Measurements from ENCODE around the gene UBLCP1. TPM values are rescaled to one million over a fixed set of nuclear protein-coding genes. Genes with fewer than 3 reads are reported as not detected.
A peak's percentile ranks its signal among the peaks of the same experiment; 100 is the strongest.
"Not testable (repeated sequence)": the region's sequence is repeated elsewhere in the genome, so short reads cannot be mapped to it uniquely, and the experiment has no call there.

The UBLCP1 gene
- 10 to 100 TPM; 21.4 to 31.0 TPM for total RNA-seq

GRCh38 chr5:159262859-159263568 is at the start of gene UBLCP1:
TSS of gene UBLCP1 (plus strand) at chr5:159263290. CDS start at chr5:159268916, 5,626 bp downstream.
- peaks cover 7% of the 10 kb centered on the region for H3K9me3 Mint-ChIP-seq (ENCODE audit: low read depth)
- H3K4me1 Mint-ChIP-seq: peaks cover 30% of the 10 kb centered on the region
- CTCF ChIA-PET: no interaction called here
- H3K27me3 Mint-ChIP-seq: peaks cover 5% of the 10 kb centered on the region
- peak within 1 kb of the TSS; percentile 96 for H3K4me3 Mint-ChIP-seq
- ATAC-seq (peak; percentile 91), DNase-seq (peak; percentile 88)
- peaks cover 43% of the 10 kb centered on the region for H3K36me3 Mint-ChIP-seq
- H3K27ac Mint-ChIP-seq: peak within 1 kb of the TSS; percentile 99

GRCh38 chr5:159214486-159215271 is 48.4 kb upstream of the UBLCP1 start:
- Mint-ChIP-seq H3K4me3 (no peak overlapping the region), H3K9me3 (ENCODE audit: low read depth) (no peaks in the 10 kb centered on the region), H3K27me3 (peaks cover 5% of the 10 kb centered on the region), H3K4me1 (peaks cover 24% of the 10 kb centered on the region), H3K36me3 (no peaks in the 10 kb centered on the region), H3K27ac (no peak overlapping the region)
- ATAC-seq: no peak
- CTCF ChIA-PET: interaction anchor here (1.1 to 1.6 kb wide), 3 partner anchors 10 to 58 kb away, joined by 3 to 5 read pairs (median 3); no protein-coding TSS in a partner anchor
- DNase-seq: no peak

GRCh38 chr5:159215886-159216285 is 47.2 kb upstream of the UBLCP1 start:
- CTCF ChIA-PET: interaction anchor here (1.6 kb wide), 1 partner anchor 59 kb away, joined by 3 read pairs; no protein-coding TSS in a partner anchor
- H3K27me3 Mint-ChIP-seq: peaks cover 5% of the 10 kb centered on the region
- DNase-seq (no peak), ATAC-seq (no peak)
- H3K9me3 Mint-ChIP-seq (ENCODE audit: low read depth): no peaks in the 10 kb centered on the region
- no peaks in the 10 kb centered on the region for H3K36me3 Mint-ChIP-seq
- peaks cover 12% of the 10 kb centered on the region for H3K4me1 Mint-ChIP-seq
- no peak overlapping the region for H3K27ac Mint-ChIP-seq
- no peak overlapping the region for H3K4me3 Mint-ChIP-seq

GRCh38 chr5:159216454-159216853 is 46.6 kb upstream of the UBLCP1 start:
- Mint-ChIP-seq H3K9me3 (ENCODE audit: low read depth) (no peaks in the 10 kb centered on the region), H3K4me3 (no peak overlapping the region), H3K27ac (no peak overlapping the region), H3K27me3 (peaks cover 5% of the 10 kb centered on the region), H3K4me1 (peaks cover 11% of the 10 kb centered on the region), H3K36me3 (no peaks in the 10 kb centered on the region)
- CTCF ChIA-PET: interaction anchor here (0.6 to 1.6 kb wide), 2 partner anchors 59 to 387 kb away, joined by 3 to 5 read pairs; no protein-coding TSS in a partner anchor
- ATAC-seq (no peak), DNase-seq (no peak)

GRCh38 chr5:159217236-159217635 is 45.9 kb upstream of the UBLCP1 start:
- CTCF ChIA-PET: interaction anchor here (1.6 kb wide), 1 partner anchor 60 kb away, joined by 3 read pairs; no protein-coding TSS in a partner anchor
- peaks cover 5% of the 10 kb centered on the region for H3K4me1 Mint-ChIP-seq
- no peak for ATAC-seq
- no peak overlapping the region for H3K4me3 Mint-ChIP-seq
- no peaks in the 10 kb centered on the region for H3K9me3 Mint-ChIP-seq (ENCODE audit: low read depth)
- H3K36me3 Mint-ChIP-seq: no peaks in the 10 kb centered on the region
- no peak for DNase-seq
- peaks cover 5% of the 10 kb centered on the region for H3K27me3 Mint-ChIP-seq
- H3K27ac Mint-ChIP-seq: no peak overlapping the region

GRCh38 chr5:159218595-159219023 is 44.5 kb upstream of the UBLCP1 start:
- CTCF ChIA-PET: no interaction called here
- H3K27ac Mint-ChIP-seq: no peak overlapping the region
- H3K27me3 Mint-ChIP-seq: peaks cover 5% of the 10 kb centered on the region

GRCh38 chr5:159220206-159220605 is 42.9 kb upstream of the UBLCP1 start:
- Mint-ChIP-seq H3K4me1 (peaks cover 4% of the 10 kb centered on the region), H3K4me3 (no peak overlapping the region), H3K27ac (no peak overlapping the region), H3K27me3 (peaks cover 2% of the 10 kb centered on the region), H3K9me3 (ENCODE audit: low read depth) (no peaks in the 10 kb centered on the region), H3K36me3 (no peaks in the 10 kb centered on the region)
- CTCF ChIA-PET: no interaction called here
- ATAC-seq: no peak
- no peak for DNase-seq

More at GRCh38 chr5:159218595-159219023, 44.5 kb upstream of the UBLCP1 start:
- peaks cover 4% of the 10 kb centered on the region for H3K4me1 Mint-ChIP-seq
- no peak overlapping the region for H3K4me3 Mint-ChIP-seq
- DNase-seq (no peak), ATAC-seq (no peak)
- no peaks in the 10 kb centered on the region for H3K9me3 Mint-ChIP-seq (ENCODE audit: low read depth)
- H3K36me3 Mint-ChIP-seq: no peaks in the 10 kb centered on the region

- H3K27ac Mint-ChIP-seq: no peak overlapping the region
- DNase-seq: no peak
- H3K9me3 Mint-ChIP-seq (ENCODE audit: low read depth): no peaks in the 10 kb centered on the region
- no peaks in the 10 kb centered on the region for H3K4me1 Mint-ChIP-seq
- ATAC-seq: no peak
- H3K4me3 Mint-ChIP-seq: no peak overlapping the region
- peaks cover 4% of the 10 kb centered on the region for H3K27me3 Mint-ChIP-seq
- CTCF ChIA-PET: interaction anchor here (1.2 kb wide), 1 partner anchor 9 kb away, joined by 3 read pairs; no protein-coding TSS in a partner anchor
- H3K36me3 Mint-ChIP-seq: no peaks in the 10 kb centered on the region
Observed at GRCh38 chr5:159223469-159223868, 39.6 kb upstream of the UBLCP1 start.

- H3K9me3 Mint-ChIP-seq (ENCODE audit: low read depth): no peaks in the 10 kb centered on the region
- H3K27ac Mint-ChIP-seq: no peak overlapping the region
- CTCF ChIA-PET: interaction anchor here (1.2 kb wide), 1 partner anchor 10 kb away, joined by 3 read pairs; no protein-coding TSS in a partner anchor
- no peaks in the 10 kb centered on the region for H3K4me1 Mint-ChIP-seq
- ATAC-seq (no peak), DNase-seq (no peak)
- H3K36me3 Mint-ChIP-seq: no peaks in the 10 kb centered on the region
- peaks cover 2% of the 10 kb centered on the region for H3K27me3 Mint-ChIP-seq
- H3K4me3 Mint-ChIP-seq: no peak overlapping the region
Observed at GRCh38 chr5:159224471-159224870, 38.6 kb upstream of the UBLCP1 start.

- CTCF ChIA-PET: no interaction called here
- Mint-ChIP-seq H3K36me3 (no peaks in the 10 kb centered on the region), H3K27me3 (peaks cover 5% of the 10 kb centered on the region), H3K9me3 (ENCODE audit: low read depth) (no peaks in the 10 kb centered on the region), H3K4me1 (no peaks in the 10 kb centered on the region), H3K4me3 (no peak overlapping the region), H3K27ac (no peak overlapping the region)
- no peak for ATAC-seq
- DNase-seq: no peak
Observed at GRCh38 chr5:159226451-159226850, 36.6 kb upstream of the UBLCP1 start.

- H3K4me1 Mint-ChIP-seq: no peaks in the 10 kb centered on the region
- ATAC-seq: no peak
- no peak overlapping the region for H3K4me3 Mint-ChIP-seq
- H3K36me3 Mint-ChIP-seq: no peaks in the 10 kb centered on the region
- H3K9me3 Mint-ChIP-seq (ENCODE audit: low read depth): no peaks in the 10 kb centered on the region
- DNase-seq: no peak
- no peak overlapping the region for H3K27ac Mint-ChIP-seq
- CTCF ChIA-PET: no interaction called here
- H3K27me3 Mint-ChIP-seq: peaks cover 6% of the 10 kb centered on the region
Observed at GRCh38 chr5:159227452-159227851, 35.6 kb upstream of the UBLCP1 start.

GRCh38 chr5:159228097-159228496 is 35.0 kb upstream of the UBLCP1 start:
- H3K27ac Mint-ChIP-seq; H3K9me3 Mint-ChIP-seq (ENCODE audit: low read depth); DNase-seq; H3K4me3 Mint-ChIP-seq; H3K27me3 Mint-ChIP-seq; H3K36me3 Mint-ChIP-seq; CTCF ChIA-PET; ATAC-seq; H3K4me1 Mint-ChIP-seq: not testable (repeated sequence)

GRCh38 chr5:159230657-159231056 is 32.4 kb upstream of the UBLCP1 start:
- Mint-ChIP-seq H3K4me3 (no peak overlapping the region), H3K27ac (no peak overlapping the region), H3K4me1 (no peaks in the 10 kb centered on the region), H3K36me3 (no peaks in the 10 kb centered on the region), H3K9me3 (ENCODE audit: low read depth) (no peaks in the 10 kb centered on the region), H3K27me3 (peaks cover 6% of the 10 kb centered on the region)
- ATAC-seq (no peak), DNase-seq (no peak)
- CTCF ChIA-PET: no interaction called here

Data from activated CD8-positive, alpha-beta memory T cell treated with anti-CD3 and anti-CD28 coated beads, Interleukin-2, amount 10 ng/mL, durations not matched to agents 7 days and 5 days (primary cell).